IMR-90 (cell line): ENCODE measurements around the gene NAPB. TPM values are rescaled to one million over a fixed set of nuclear protein-coding genes. Genes with fewer than 3 reads are reported as not detected.
A peak's percentile ranks its signal among the peaks of the same experiment; 100 is the strongest.

Experiments used
- ATAC-seq: fragments of 200-7000 bp; cut with Tn5 transposase; 2 replicates; pipeline ENCODE4 v1.9.1; 2020; ENCODE audit warnings: low read depth, mild to moderate bottlenecking, moderate library complexity
- BruUV-seq: library from RNA; stranded (reverse); fragments of 400-500 nt; replicated peaks from 2 replicates; lab custom pipeline; 2021; lab: Mats Ljungman, UMichigan
- CTCF ChIA-PET: fragments of 300-600 bp; formaldehyde crosslinking; extraction: SDS; loops from one replicate; lab custom pipeline; 2021; ENCODE audit warnings: antibody characterized with exemption; lab: Yijun Ruan, JAX
- POLR2A ChIA-PET: fragments of 300-600 bp; sonication (Branson Sonifier 250); formaldehyde crosslinking; loops from one replicate; lab custom pipeline; 2022; ENCODE audit warnings: antibody characterized with exemption; ENCODE audit not compliant: unreplicated experiment; lab: Charles Lee
- DNase-seq: peaks from one replicate; pipeline ENCODE4 v3.0.0; 2013
- H2AFZ ChIP-seq: replicated peaks from 2 replicates; pipeline ENCODE3; 2013; ENCODE audit warnings: low read length, mild to moderate bottlenecking; ENCODE audit not compliant: poor library complexity
- H2AK5ac ChIP-seq: 2 replicates; pipeline ENCODE4 v1.6.1; 2013; ENCODE audit warnings: low read depth, low read length, inconsistent platforms
- H2AK9ac ChIP-seq: replicated peaks from 2 replicates; pipeline ENCODE3; 2013; ENCODE audit warnings: mild to moderate bottlenecking, low read depth, low read length, moderate library complexity; ENCODE audit not compliant: poor library complexity
- H2BK120ac ChIP-seq: 2 replicates; pipeline ENCODE4 v1.6.1; 2013; ENCODE audit warnings: low read depth, low read length, inconsistent platforms
- H2BK15ac ChIP-seq: 3 replicates; pipeline ENCODE4 v1.6.1; 2013; ENCODE audit warnings: low read depth, low read length, inconsistent platforms
- H2BK20ac ChIP-seq: 2 replicates; pipeline ENCODE4 v1.6.1; 2013; ENCODE audit warnings: low read depth, mild to moderate bottlenecking, inconsistent platforms, low read length, moderate library complexity
- H2BK5ac ChIP-seq: 2 replicates; pipeline ENCODE4 v1.6.1; 2013; ENCODE audit warnings: mild to moderate bottlenecking, low read depth, low read length, inconsistent platforms; ENCODE audit not compliant: poor library complexity, severe bottlenecking
- H3K14ac ChIP-seq: replicated peaks from 2 replicates; pipeline ENCODE4 v1.6.1; 2013; ENCODE audit warnings: low read depth, low read length, inconsistent platforms
- H3K18ac ChIP-seq: 2 replicates; pipeline ENCODE4 v1.6.1; 2013; ENCODE audit warnings: low read depth, low read length, control low read depth
- H3K23ac ChIP-seq: 2 replicates; pipeline ENCODE4 v1.6.1; 2013; ENCODE audit warnings: low read depth, low read length, inconsistent platforms
- H3K27ac ChIP-seq: 2 replicates; pipeline ENCODE4 v1.5.1; 2013; ENCODE audit warnings: mild to moderate bottlenecking, control low read depth, low read length; ENCODE audit not compliant: insufficient read depth
- H3K27me3 ChIP-seq: 2 replicates; pipeline ENCODE4 v1.6.1; 2013; ENCODE audit warnings: low read length; ENCODE audit not compliant: control insufficient read depth, insufficient read depth
- H3K36me3 ChIP-seq: 2 replicates; pipeline ENCODE4 v1.6.1; 2013; ENCODE audit warnings: low read length, mixed read lengths; ENCODE audit not compliant: control insufficient read depth, insufficient read depth
- H3K4ac ChIP-seq: 2 replicates; pipeline ENCODE4 v1.6.1; 2013; ENCODE audit warnings: low read depth, low read length, inconsistent platforms
- H3K4me1 ChIP-seq: 2 replicates; pipeline ENCODE4 v1.6.1; 2013; ENCODE audit warnings: low read length, mixed read lengths; ENCODE audit not compliant: control insufficient read depth, insufficient read depth
- H3K4me2 ChIP-seq: 2 replicates; pipeline ENCODE4 v1.6.1; 2013; ENCODE audit warnings: low read depth, mild to moderate bottlenecking, control low read depth, low read length, moderate library complexity
- H3K4me3 ChIP-seq: 2 replicates; pipeline ENCODE4 v1.5.1; 2013; ENCODE audit warnings: low read depth, mild to moderate bottlenecking, control low read depth, low read length, moderate library complexity; ENCODE audit not compliant: insufficient read depth
- H3K56ac ChIP-seq: 2 replicates; pipeline ENCODE4 v1.6.1; 2013; ENCODE audit warnings: low read length, inconsistent platforms; ENCODE audit not compliant: insufficient read depth; ENCODE audit errors: extremely low read depth
- H3K79me1 ChIP-seq, 2 experiments: 2 replicates each; pipeline ENCODE4 v1.6.1; 2013; ENCODE audit warnings: low read length in 2 of 2, inconsistent platforms in 1 of 2, low read depth in 1 of 2
- H3K9ac ChIP-seq: 2 replicates; pipeline ENCODE4 v1.6.1; 2013; ENCODE audit warnings: low read depth, low read length, control low read depth
- H3K9me1 ChIP-seq: 2 replicates; pipeline ENCODE4 v1.6.1; 2013; ENCODE audit warnings: low read length, inconsistent platforms; ENCODE audit not compliant: insufficient read depth
- H3K9me3 ChIP-seq: 2 replicates; pipeline ENCODE4 v1.6.1; 2013; ENCODE audit warnings: low read length; ENCODE audit not compliant: control insufficient read depth, insufficient read depth
- H4K20me1 ChIP-seq: 2 replicates; pipeline ENCODE4 v1.6.1; 2013; ENCODE audit warnings: low read length, inconsistent platforms; ENCODE audit not compliant: insufficient read depth
- H4K5ac ChIP-seq: 2 replicates; pipeline ENCODE4 v1.6.1; 2013; ENCODE audit warnings: mild to moderate bottlenecking, low read depth, low read length, control low read depth
- H4K8ac ChIP-seq, 2 experiments: 2 replicates each; pipeline ENCODE4 v1.6.1; 2013; ENCODE audit warnings: low read depth in 2 of 2, low read length in 2 of 2, control low read depth in 1 of 2, inconsistent platforms in 1 of 2
- H4K91ac ChIP-seq: 2 replicates; pipeline ENCODE4 v1.6.1; 2013; ENCODE audit warnings: low read depth, low read length, inconsistent platforms; ENCODE audit not compliant: insufficient read depth
- BHLHE40 ChIP-seq: fragments of 150-350 bp; IDR thresholded peaks from 2 replicates; pipeline ENCODE4 v1.6.1; 2016; ENCODE audit warnings: mild to moderate bottlenecking, low read depth, low read length
- CEBPB ChIP-seq: IDR thresholded peaks from 2 replicates; pipeline ENCODE4 v1.6.1; 2012; ENCODE audit warnings: low read depth, low read length, improper control_type of control experiment
- FOS ChIP-seq: fragments of 150-350 bp; IDR thresholded peaks from 2 replicates; pipeline ENCODE4 v1.6.1; 2016; ENCODE audit warnings: low read depth, low read length
- RFX5 ChIP-seq: IDR thresholded peaks from 2 replicates; pipeline ENCODE4 v1.8.0; 2012; ENCODE audit warnings: low read depth, mild to moderate bottlenecking, low read length, moderate library complexity
- WGBS, 2 experiments: methylation state at CpG; one replicate each; pipeline versions ENCODE4 v1.1.5 to v1.1.7; 2013; ENCODE audit warnings: missing lambda C conversion rate in 2 of 2; ENCODE audit not compliant: insufficient read length in 1 of 2; ENCODE audit errors: extremely low coverage in 2 of 2; 5-methylcytosine and 5-hydroxymethylcytosine counted together
- dilution Hi-C: fragments of 300-500 bp; cut with HindIII; formaldehyde crosslinking; loops from one replicate; pipeline ENCODE4 v1.14.3; 2018; ENCODE audit warnings: low sequenced_read_pairs; ENCODE audit not compliant: unreplicated experiment
- in situ Hi-C: fragments of 300-500 bp; cut with MboI; formaldehyde crosslinking; loops from 3 replicates; pipeline ENCODE4 v1.14.3; 2019; ENCODE audit warnings: low sequenced_read_pairs, inconsistent platforms, mixed read lengths
- intact Hi-C: fragments of 100-400 bp; cut with micrococcal nuclease; formaldehyde crosslinking; loops from 2 replicates; pipeline ENCODE4 v1.10.0; 2022
- polyA plus RNA-seq, 3 experiments: library from polyadenylated mRNA; depleted of rRNA; stranded (reverse); fragments of >200 nt; gene quantifications; 2 replicates each; pipeline ENCODE4 v1.2.3, GENCODE V29; 2012; ENCODE audit warnings: low replicate concordance in 1 of 3
- total RNA-seq: library from RNA; depleted of rRNA; stranded (reverse); fragments of >200 nt; gene quantifications from 2 replicates; pipeline ENCODE4 v1.2.3, GENCODE V29; 2012

NAPB gene
- total and polyA plus RNA-seq, 2 of the 4 experiments (the other 2 are of a cell fraction), result 4.4 to 5.2 TPM

- peak; percentile 37; the same call in 1 of the 2 replicates for ATAC-seq
- Histone ChIP-seq H3K4me1 (peaks cover 5% of the 10 kb centered on the region), H4K91ac (no peak overlapping the region), H2AFZ (no peak overlapping the region), H3K18ac (no peak overlapping the region), H2BK15ac (no peak overlapping the region), H3K9ac (no peak overlapping the region), H3K36me3 (peaks cover 43% of the 10 kb centered on the region), H3K79me1 (peaks cover 30 to 73% of the 10 kb centered on the region in 2 experiments), H2BK20ac (no peak overlapping the region), H3K27ac (no peak overlapping the region), H3K4me3 (no peak overlapping the region), H4K20me1 (peaks cover 44% of the 10 kb centered on the region; the same call in 1 of the 2 replicates), H3K14ac (no peak overlapping the region), H2AK9ac (no peak overlapping the region), H3K23ac (no peak overlapping the region), H3K56ac (no peak overlapping the region), H3K9me1 (peaks cover 7% of the 10 kb centered on the region), H4K8ac (no peak overlapping the region), H2BK5ac (no peak overlapping the region), H4K5ac (no peak overlapping the region), H2BK120ac (no peak overlapping the region), H3K4ac (no peak overlapping the region), H2AK5ac (no peak overlapping the region), H3K27me3 (no peaks in the 10 kb centered on the region), H3K9me3 (no peaks in the 10 kb centered on the region), H3K4me2 (no peak overlapping the region)
- TF ChIP-seq RFX5 (no peak), CEBPB (peak; percentile 36; the same call in 1 of the 2 replicates), FOS (no peak), BHLHE40 (no peak)
- no TSS peak for BruUV-seq
- CTCF ChIA-PET, result no interaction called here
- intact Hi-C loops, result loop anchor here (5.0 kb wide), 1 partner anchor 34 kb away; no protein-coding TSS in a partner anchor
- dilution Hi-C loops, result no loop called here
- POLR2A ChIA-PET, result no interaction called here
- in situ Hi-C loops, result no loop called here
- no CpG with 5 or more reads among the region's 2 CpGs for WGBS, 2 experiments
- DNase-seq, result peak; percentile 64
Observed at GRCh38 chr20:23368316-23369071, 52.8 kb downstream of the NAPB start.
